ENCODE results near the gene CCDC71. TPM values are rescaled to one million over a fixed set of nuclear protein-coding genes. Genes with fewer than 3 reads are reported as not detected.

Gene CCDC71
- total and polyA plus RNA-seq, 2 donors (not counting 1 experiment from before 2014, with no cell fraction given): 15.6 to 30.0 TPM

- DNase-seq: peak; percentile 81
- no peaks in the 10 kb centered on the region for H3K36me3 ChIP-seq (replicated peaks in 1 of 2; ENCODE audit: control extremely low read depth in 1 of 2, control insufficient read depth in 1 of 2, extremely low read depth in 1 of 2, insufficient read depth in 2 of 2, low read length in 1 of 2)
- peak within 1 kb of the TSS; percentile 59 to 76 (median 71) for H3K4me3 ChIP-seq (ENCODE audit: control extremely low read depth in 1 of 5, extremely low read depth in 1 of 5, insufficient read depth in 1 of 5, low read depth in 2 of 5, low read length in 4 of 5)
- peaks cover 0 to 7% (median 1%) of the 10 kb centered on the region in 4 experiments for H3K27me3 ChIP-seq (replicated peaks in 1 of 4; ENCODE audit: control extremely low read depth in 1 of 4, control insufficient read depth in 3 of 4, insufficient read depth in 4 of 4, low read length in 3 of 4)
- Mint-ChIP-seq H3K27ac (peak within 1 kb of the TSS; percentile 70), H3K9me3 (ENCODE audit: insufficient read depth) (no peaks in the 10 kb centered on the region), H3K27me3 (peaks cover 7% of the 10 kb centered on the region), H3K4me3 (peak within 1 kb of the TSS; percentile 90), H3K4me1 (peaks cover 15% of the 10 kb centered on the region)
- H3K9me3 ChIP-seq (ENCODE audit: control extremely low read depth in 1 of 3, control insufficient read depth in 2 of 3, insufficient read depth in 1 of 3, low read length in 2 of 3): peaks cover 0 to 10% (median 4%) of the 10 kb centered on the region in 3 donors
- CTCF ChIA-PET: interaction anchor here (0.8 to 6.5 kb wide), 10 partner anchors 11 to 279 kb away, joined by 3 to 36 read pairs (median 4); partner anchors contain the start of genes RHOA, TCTA and USP4
- peak within 1 kb of the TSS; percentile 99 for H3K4me2 ChIP-seq (replicated peaks; ENCODE audit: low read depth, low read length, poor library complexity, severe bottlenecking)
- H3K27ac ChIP-seq (ENCODE audit: low read length in 2 of 2): peak within 1 kb of the TSS in 1 of 2 donors; percentile 29
- peak; percentile 79 for ATAC-seq (ENCODE audit: low read depth)
- TF ChIP-seq CTCF (IDR thresholded peaks at IDR 0.05) (peak; percentile 95), EZH2 (IDR thresholded peaks at IDR 0.05; ENCODE audit: borderline replicate concordance, insufficient read depth, low read depth, low read length, poor library complexity, severe bottlenecking) (no peak)
- POLR2A ChIA-PET: interaction anchor here (0.5 to 1.0 kb wide), 3 partner anchors 50 to 278 kb away, joined by 3 read pairs; partner anchors contain the start of gene USP19
- H3K79me2 ChIP-seq (ENCODE audit: control insufficient read depth, insufficient read depth, low read length): peaks cover 6% of the 10 kb centered on the region
- H4K20me1 ChIP-seq (ENCODE audit: control insufficient read depth, insufficient read depth, low read length, poor library complexity, severe bottlenecking): no peaks in the 10 kb centered on the region
- WGBS (ENCODE audit: insufficient coverage): 1% methylated on average over 57 of the region's 57 CpGs
- intact Hi-C loops (cut with micrococcal nuclease): loop anchor here (5.0 kb wide), 1 partner anchor 171 kb away; the partner anchor contains the start of gene USP4
- H3K4me1 ChIP-seq (ENCODE audit: control insufficient read depth in 2 of 2, insufficient read depth in 2 of 2, low read length in 2 of 2): peaks cover 19 to 25% of the 10 kb centered on the region in 2 donors
- peak within 1 kb of the TSS; percentile 76 for H3K9ac ChIP-seq (ENCODE audit: low read length)
- H2AFZ ChIP-seq (ENCODE audit: insufficient read depth, low read depth, low read length, poor library complexity, severe bottlenecking): peak within 1 kb of the TSS; percentile 91
Observed at GRCh38 chr3:49171119-49171774, 5.1 kb upstream of the CCDC71 start, which contains the start of gene KLHDC8B. TSS of gene KLHDC8B (plus strand) at chr3:49171598. CDS start at chr3:49172770, 1,172 bp downstream.

All from B cell (primary cell).